ENCODE data around the gene NKIRAS1. TPM values are rescaled to one million over a fixed set of nuclear protein-coding genes. Genes with fewer than 3 reads are reported as not detected.

NKIRAS1 gene
- total RNA-seq, 4 donors from 2014 or later: 3.2 to 13.8 (median 8.9) TPM

- no peak for DNase-seq
- 94% methylated on average over 2 of the region's 2 CpGs for WGBS, 2 donors (ENCODE audit: low coverage in 1 of 2)
- TF ChIP-seq POLR2A (IDR thresholded peaks at IDR 0.05) (no peak), POLR2AphosphoS5 (IDR thresholded peaks at IDR 0.05) (no peak), CTCF (IDR thresholded peaks at IDR 0.05) (no peak), EP300 (IDR thresholded peaks at IDR 0.05; ENCODE audit: low read depth) (no peak)
- Histone ChIP-seq H3K27ac (no peak overlapping the region), H3K27me3 (no peaks in the 10 kb centered on the region), H3K4me1 (peaks cover 7 to 25% (median 11%) of the 10 kb centered on the region in 4 donors), H3K9me3 (no peaks in the 10 kb centered on the region), H3K4me3 (no peak overlapping the region), H3K36me3 (peaks cover 0 to 4% (median 0%) of the 10 kb centered on the region in 4 donors)
- in situ Hi-C loops (cut with MboI; ENCODE audit: low pct_ligation_motif_present in 1 of 4, low pct_unique_long_range_greater_than_20kb in 1 of 4, low sequenced_read_pairs in 3 of 4): no loop called here
- intact Hi-C loops (cut with DNase I; ENCODE audit: low total_unique reads): no loop called here
Measured at GRCh38 chr3:23911397-23911796, 5.4 kb downstream of the NKIRAS1 start.

- no peak for DNase-seq
- H3K4me1 ChIP-seq: peaks cover 0 to 5% (median 0%) of the 10 kb centered on the region in 4 donors
- in situ Hi-C loops (cut with MboI; ENCODE audit: low pct_ligation_motif_present in 1 of 4, low pct_unique_long_range_greater_than_20kb in 1 of 4, low sequenced_read_pairs in 3 of 4) (no loop called here), intact Hi-C loops (cut with DNase I; ENCODE audit: low total_unique reads) (no loop called here)
- 90 to 92% methylated on average over 2 to 7 of the region's 7 CpGs for WGBS, 2 donors (ENCODE audit: low coverage in 1 of 2)
- no peak overlapping the region for H3K27ac ChIP-seq
- no peaks in the 10 kb centered on the region for H3K27me3 ChIP-seq
- peaks cover 0 to 4% (median 0%) of the 10 kb centered on the region in 4 donors for H3K36me3 ChIP-seq
- TF ChIP-seq POLR2A (IDR thresholded peaks at IDR 0.05) (no peak), CTCF (IDR thresholded peaks at IDR 0.05) (no peak), POLR2AphosphoS5 (IDR thresholded peaks at IDR 0.05) (no peak), EP300 (IDR thresholded peaks at IDR 0.05; ENCODE audit: low read depth) (no peak)
- H3K4me3 ChIP-seq: no peak overlapping the region
- no peaks in the 10 kb centered on the region for H3K9me3 ChIP-seq
Measured at GRCh38 chr3:23909341-23909740, 7.4 kb downstream of the NKIRAS1 start.

- H3K36me3 ChIP-seq: peaks cover 0 to 17% (median 2%) of the 10 kb centered on the region in 4 donors
- H3K27ac ChIP-seq: no peak overlapping the region
- no peaks in the 10 kb centered on the region for H3K9me3 ChIP-seq
- H3K4me1 ChIP-seq: no peaks in the 10 kb centered on the region
- TF ChIP-seq POLR2AphosphoS5 (IDR thresholded peaks at IDR 0.05): no peak
- TF ChIP-seq POLR2A (IDR thresholded peaks at IDR 0.05): no peak
- TF ChIP-seq EP300 (IDR thresholded peaks at IDR 0.05; ENCODE audit: low read depth): no peak
- no peak for TF ChIP-seq CTCF (IDR thresholded peaks at IDR 0.05)
- H3K4me3 ChIP-seq: no peak overlapping the region
- no peaks in the 10 kb centered on the region for H3K27me3 ChIP-seq
- intact Hi-C loops (cut with DNase I; ENCODE audit: low total_unique reads): no loop called here
- in situ Hi-C loops (cut with MboI; ENCODE audit: low pct_ligation_motif_present in 1 of 4, low pct_unique_long_range_greater_than_20kb in 1 of 4, low sequenced_read_pairs in 3 of 4): no loop called here
- no peak for DNase-seq
Measured at GRCh38 chr3:23904545-23904944, 12.2 kb downstream of the NKIRAS1 start.

- H3K4me3 ChIP-seq: no peak overlapping the region
- DNase-seq: no peak
- WGBS, 2 donors (ENCODE audit: low coverage in 1 of 2): 78 to 85% methylated on average over 6 of the region's 6 CpGs
- H3K4me1 ChIP-seq: no peaks in the 10 kb centered on the region
- in situ Hi-C loops (cut with MboI; ENCODE audit: low pct_ligation_motif_present in 1 of 4, low pct_unique_long_range_greater_than_20kb in 1 of 4, low sequenced_read_pairs in 3 of 4) (no loop called here), intact Hi-C loops (cut with DNase I; ENCODE audit: low total_unique reads) (no loop called here)
- H3K27ac ChIP-seq: no peak overlapping the region
- H3K36me3 ChIP-seq: peaks cover 0 to 16% (median 6%) of the 10 kb centered on the region in 4 donors
- H3K9me3 ChIP-seq: no peaks in the 10 kb centered on the region
- no peaks in the 10 kb centered on the region for H3K27me3 ChIP-seq
- TF ChIP-seq POLR2AphosphoS5 (IDR thresholded peaks at IDR 0.05) (no peak), EP300 (IDR thresholded peaks at IDR 0.05; ENCODE audit: low read depth) (no peak), POLR2A (IDR thresholded peaks at IDR 0.05) (no peak), CTCF (IDR thresholded peaks at IDR 0.05) (no peak)
Measured at GRCh38 chr3:23900744-23901143, 16.0 kb downstream of the NKIRAS1 start.

All from transverse colon (tissue), 4 donors.